ENCODE data around the gene WFDC11.
"Not testable (repeated sequence)": the region's sequence is repeated elsewhere in the genome, so short reads cannot be mapped to it uniquely, and the experiment has no call there.

WFDC11 gene

DNA sequence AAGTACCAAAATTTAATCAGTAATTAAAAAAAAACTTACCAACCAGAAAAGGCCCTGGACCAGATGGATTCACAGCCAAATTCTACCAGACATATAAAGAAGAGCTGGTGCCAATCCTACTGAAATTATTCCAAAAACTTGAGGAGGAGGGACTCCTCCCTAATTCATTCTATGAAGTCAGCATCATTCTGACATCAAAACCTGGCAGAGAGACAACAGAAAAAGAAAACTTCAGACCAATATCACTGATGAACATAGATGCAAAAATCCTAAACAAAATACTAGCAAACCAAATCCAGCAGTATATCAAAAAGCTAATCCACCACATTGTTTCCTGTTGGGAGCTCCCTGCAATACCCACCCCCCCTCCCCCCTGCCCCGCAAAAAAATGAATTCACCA is at the start of gene WFDC11:
Gene WFDC11, minus strand, starts transcription at position 101 of the 400 bp plus-strand sequence. CDS start 19,639 bp downstream, outside the sequence.
- Histone ChIP-seq H3K27ac (ENCODE audit: low read length) (no peak within 1 kb of the TSS), H3K9me3 (ENCODE audit: insufficient read depth, low read length) (no peaks in the 10 kb centered on the region), H2AFZ (ENCODE audit: low read depth, low read length) (no peak within 1 kb of the TSS), H3K27me3 (ENCODE audit: low read depth, low read length) (peaks cover 53% of the 10 kb centered on the region), H3K79me2 (ENCODE audit: low read length) (no peaks in the 10 kb centered on the region), H3K4me1 (ENCODE audit: low read length) (no peaks in the 10 kb centered on the region), H3K4me2 (ENCODE audit: low read length) (no peak within 1 kb of the TSS), H4K20me1 (ENCODE audit: insufficient read depth, low read length) (no peaks in the 10 kb centered on the region), H3K4me3 (ENCODE audit: low read length) (no peak within 1 kb of the TSS), H3K9ac (ENCODE audit: low read length) (no peak within 1 kb of the TSS), H3K36me3 (replicated peaks; ENCODE audit: low read depth, low read length) (no peaks in the 10 kb centered on the region)
- no peak for TF ChIP-seq EZH2phosphoT487 (IDR thresholded peaks at IDR 0.05; ENCODE audit: low read depth)

DNA sequence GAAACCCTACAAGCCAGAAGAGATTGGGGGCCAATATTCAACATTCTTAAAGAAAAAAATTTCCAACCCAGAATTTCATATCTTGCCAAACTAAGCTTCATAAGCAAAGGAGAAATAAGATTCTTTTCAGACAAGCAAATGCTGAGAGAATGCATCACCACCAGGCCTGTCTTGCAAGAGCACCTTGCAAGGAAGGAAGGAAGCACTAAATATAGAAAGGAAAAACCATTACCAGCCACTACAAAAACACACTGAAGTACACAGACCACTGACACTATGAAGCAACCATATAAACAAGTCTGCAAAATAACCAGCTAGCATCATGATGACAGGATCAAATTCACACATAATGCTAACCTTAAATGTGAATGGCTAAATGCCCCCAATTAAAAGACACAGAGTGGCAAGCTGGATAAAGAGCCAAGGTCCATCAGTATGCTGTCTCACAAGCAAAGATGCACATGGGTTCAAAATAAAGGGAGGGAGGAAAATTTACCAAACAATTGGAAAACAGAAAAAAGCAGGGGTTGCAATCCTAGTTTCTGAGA is 46.2 kb upstream of the WFDC11 start:
- H4K20me1 ChIP-seq (ENCODE audit: insufficient read depth, low read length); H3K27ac ChIP-seq (ENCODE audit: low read length); H3K4me2 ChIP-seq (ENCODE audit: low read length); H3K79me2 ChIP-seq (ENCODE audit: low read length); H2AFZ ChIP-seq (ENCODE audit: low read depth, low read length); H3K4me1 ChIP-seq (ENCODE audit: low read length); H3K9me3 ChIP-seq (ENCODE audit: insufficient read depth, low read length); H3K9ac ChIP-seq (ENCODE audit: low read length); H3K4me3 ChIP-seq (ENCODE audit: low read length); H3K36me3 ChIP-seq (replicated peaks; ENCODE audit: low read depth, low read length): not testable (repeated sequence)
- H3K27me3 ChIP-seq (ENCODE audit: low read depth, low read length), result peaks cover 20% of the 10 kb centered on the region

DNA sequence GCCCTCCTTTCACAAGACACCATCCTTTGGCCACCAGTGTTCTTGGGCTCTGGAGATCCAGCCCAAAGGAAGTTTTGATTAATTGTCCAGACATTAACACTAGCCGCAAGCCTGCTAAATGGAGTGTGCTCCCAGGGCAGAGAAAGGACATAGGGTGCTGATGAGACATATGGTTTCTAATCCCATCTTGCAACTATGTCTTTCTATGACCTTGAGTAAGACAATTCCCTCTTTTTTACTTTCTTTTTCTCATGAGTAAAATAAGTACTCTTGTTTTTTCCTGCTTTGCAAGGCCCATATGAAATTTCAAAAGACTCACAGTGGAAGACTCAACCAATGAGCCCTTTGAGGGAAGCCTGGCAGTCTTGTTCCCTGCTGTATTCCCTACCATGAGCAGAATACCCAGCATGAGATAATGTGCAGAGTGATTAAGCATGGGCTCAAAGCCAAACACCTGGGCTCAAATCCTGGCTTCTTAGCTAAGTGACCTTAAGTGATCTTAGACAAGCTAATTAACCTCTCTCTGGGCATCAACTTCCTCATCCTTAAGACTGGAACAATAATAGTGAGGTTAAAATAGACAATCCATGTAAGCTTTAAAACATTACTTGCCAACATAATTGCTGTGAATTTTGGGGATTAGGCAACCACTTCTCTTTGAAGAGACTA is 35.1 kb upstream of the WFDC11 start, which contains the start of gene WFDC10B:
Gene WFDC10B, minus strand, starts transcription at position 51 of the 669 bp plus-strand sequence. CDS start 19,027 bp downstream, outside the sequence.
- Histone ChIP-seq H3K27me3 (ENCODE audit: low read depth, low read length) (peaks cover 63% of the 10 kb centered on the region), H3K4me2 (ENCODE audit: low read length) (no peak within 1 kb of the TSS), H3K27ac (ENCODE audit: low read length) (no peak within 1 kb of the TSS), H2AFZ (ENCODE audit: low read depth, low read length) (no peak within 1 kb of the TSS), H3K36me3 (replicated peaks; ENCODE audit: low read depth, low read length) (no peaks in the 10 kb centered on the region), H3K4me3 (ENCODE audit: low read length) (no peak within 1 kb of the TSS), H3K4me1 (ENCODE audit: low read length) (peaks cover 13% of the 10 kb centered on the region), H4K20me1 (ENCODE audit: insufficient read depth, low read length) (no peaks in the 10 kb centered on the region), H3K9ac (ENCODE audit: low read length) (no peak within 1 kb of the TSS), H3K79me2 (ENCODE audit: low read length) (no peaks in the 10 kb centered on the region), H3K9me3 (ENCODE audit: insufficient read depth, low read length) (no peaks in the 10 kb centered on the region)
- TF ChIP-seq, protein P1, sequence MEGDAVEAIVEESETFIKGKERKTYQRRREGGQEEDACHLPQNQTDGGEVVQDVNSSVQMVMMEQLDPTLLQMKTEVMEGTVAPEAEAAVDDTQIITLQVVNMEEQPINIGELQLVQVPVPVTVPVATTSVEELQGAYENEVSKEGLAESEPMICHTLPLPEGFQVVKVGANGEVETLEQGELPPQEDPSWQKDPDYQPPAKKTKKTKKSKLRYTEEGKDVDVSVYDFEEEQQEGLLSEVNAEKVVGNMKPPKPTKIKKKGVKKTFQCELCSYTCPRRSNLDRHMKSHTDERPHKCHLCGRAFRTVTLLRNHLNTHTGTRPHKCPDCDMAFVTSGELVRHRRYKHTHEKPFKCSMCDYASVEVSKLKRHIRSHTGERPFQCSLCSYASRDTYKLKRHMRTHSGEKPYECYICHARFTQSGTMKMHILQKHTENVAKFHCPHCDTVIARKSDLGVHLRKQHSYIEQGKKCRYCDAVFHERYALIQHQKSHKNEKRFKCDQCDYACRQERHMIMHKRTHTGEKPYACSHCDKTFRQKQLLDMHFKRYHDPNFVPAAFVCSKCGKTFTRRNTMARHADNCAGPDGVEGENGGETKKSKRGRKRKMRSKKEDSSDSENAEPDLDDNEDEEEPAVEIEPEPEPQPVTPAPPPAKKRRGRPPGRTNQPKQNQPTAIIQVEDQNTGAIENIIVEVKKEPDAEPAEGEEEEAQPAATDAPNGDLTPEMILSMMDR (IDR thresholded peaks at IDR 0.05; ENCODE audit: low read depth, low read length), result no peak
- TF ChIP-seq EZH2phosphoT487 (IDR thresholded peaks at IDR 0.05; ENCODE audit: low read depth), result no peak

DNA sequence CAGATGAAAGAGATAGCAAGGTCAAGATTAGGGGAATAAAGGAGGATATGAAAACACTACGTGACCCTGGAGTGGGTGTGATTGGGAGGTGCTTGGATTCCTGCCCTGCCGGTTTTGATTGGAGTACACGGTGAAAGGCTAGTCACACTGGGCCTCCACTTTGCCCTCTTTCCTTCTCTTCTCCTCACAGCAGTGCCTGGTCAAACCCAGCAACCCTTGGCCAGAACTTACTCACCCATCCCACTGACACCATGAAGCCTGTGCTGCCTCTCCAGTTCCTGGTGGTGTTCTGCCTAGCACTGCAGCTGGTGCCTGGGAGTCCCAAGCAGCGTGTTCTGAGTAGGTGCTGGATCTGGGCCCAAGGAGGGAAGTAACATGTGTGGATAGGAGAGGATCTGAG is 31.8 kb upstream of the WFDC11 start, which contains the start of gene WFDC13:
Gene WFDC13, plus strand, starts transcription at position 166 of the 400 bp plus-strand sequence. Its CDS starts 86 bp downstream, at position 252.
- TF ChIP-seq, protein P1 (IDR thresholded peaks at IDR 0.05; ENCODE audit: low read depth, low read length), result no peak
- no peak for TF ChIP-seq EZH2phosphoT487 (IDR thresholded peaks at IDR 0.05; ENCODE audit: low read depth)
- Histone ChIP-seq H3K4me2 (ENCODE audit: low read length) (peak within 1 kb of the TSS; percentile 17; the same call in 1 of the 2 replicates), H3K9me3 (ENCODE audit: insufficient read depth, low read length) (no peaks in the 10 kb centered on the region), H3K9ac (ENCODE audit: low read length) (no peak within 1 kb of the TSS), H3K4me3 (ENCODE audit: low read length) (no peak within 1 kb of the TSS), H3K4me1 (ENCODE audit: low read length) (peaks cover 14% of the 10 kb centered on the region), H4K20me1 (ENCODE audit: insufficient read depth, low read length) (no peaks in the 10 kb centered on the region), H2AFZ (ENCODE audit: low read depth, low read length) (no peak within 1 kb of the TSS), H3K79me2 (ENCODE audit: low read length) (no peaks in the 10 kb centered on the region), H3K36me3 (replicated peaks; ENCODE audit: low read depth, low read length) (no peaks in the 10 kb centered on the region), H3K27me3 (ENCODE audit: low read depth, low read length) (peaks cover 40% of the 10 kb centered on the region; the same call in 1 of the 2 replicates), H3K27ac (ENCODE audit: low read length) (no peak within 1 kb of the TSS)

DNA sequence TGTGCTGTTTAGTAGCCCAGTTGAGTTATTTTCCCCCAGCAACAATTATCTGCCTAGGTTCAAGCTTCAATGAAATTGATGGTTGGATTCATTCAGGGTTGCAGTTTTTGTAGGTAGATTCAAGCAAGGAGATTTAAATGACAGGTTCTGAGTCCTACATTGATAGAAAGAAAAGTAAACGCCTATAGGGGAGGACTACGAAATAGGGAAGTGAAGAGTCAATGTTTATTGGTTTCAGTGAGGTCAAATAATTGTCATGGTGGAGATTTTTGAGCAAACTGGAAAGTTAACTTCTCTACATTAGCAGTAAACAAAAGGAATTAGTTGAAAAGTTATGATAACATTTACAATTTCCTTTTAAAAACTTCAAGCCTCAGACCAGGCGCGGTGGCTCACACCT is 31.1 kb upstream of the WFDC11 start:
- no peaks in the 10 kb centered on the region for H3K36me3 ChIP-seq (replicated peaks; ENCODE audit: low read depth, low read length)

More for the DNA sequence above, 31.1 kb upstream of the WFDC11 start:
- no peak overlapping the region for H3K27ac ChIP-seq (ENCODE audit: low read length)
- TF ChIP-seq EZH2phosphoT487 (IDR thresholded peaks at IDR 0.05; ENCODE audit: low read depth), result no peak
- TF ChIP-seq, protein P1 (IDR thresholded peaks at IDR 0.05; ENCODE audit: low read depth, low read length), result no peak
- no peak overlapping the region for H3K4me3 ChIP-seq (ENCODE audit: low read length)
- peaks cover 14% of the 10 kb centered on the region for H3K4me1 ChIP-seq (ENCODE audit: low read length)
- peak overlapping the region; percentile 17; the same call in 1 of the 2 replicates for H3K4me2 ChIP-seq (ENCODE audit: low read length)
- no peaks in the 10 kb centered on the region for H4K20me1 ChIP-seq (ENCODE audit: insufficient read depth, low read length)
- no peak overlapping the region for H3K9ac ChIP-seq (ENCODE audit: low read length)
- H3K9me3 ChIP-seq (ENCODE audit: insufficient read depth, low read length), result no peaks in the 10 kb centered on the region
- H2AFZ ChIP-seq (ENCODE audit: low read depth, low read length), result no peak overlapping the region
- H3K27me3 ChIP-seq (ENCODE audit: low read depth, low read length), result peaks cover 37% of the 10 kb centered on the region; the same call in 1 of the 2 replicates
- H3K79me2 ChIP-seq (ENCODE audit: low read length), result no peaks in the 10 kb centered on the region
